ENCODE results near the gene NEK1. TPM values are rescaled to one million over a fixed set of nuclear protein-coding genes. Genes with fewer than 3 reads are reported as not detected.

The NEK1 gene
- total RNA-seq, 1 donor from 2014 or later: 4.4 TPM

- no peak for DNase-seq (ENCODE audit: low read depth in 2 of 2)
These were observed 244.6 kb downstream of the NEK1 start for GRCh38 chr4:169367826-169368225.

DNA sequence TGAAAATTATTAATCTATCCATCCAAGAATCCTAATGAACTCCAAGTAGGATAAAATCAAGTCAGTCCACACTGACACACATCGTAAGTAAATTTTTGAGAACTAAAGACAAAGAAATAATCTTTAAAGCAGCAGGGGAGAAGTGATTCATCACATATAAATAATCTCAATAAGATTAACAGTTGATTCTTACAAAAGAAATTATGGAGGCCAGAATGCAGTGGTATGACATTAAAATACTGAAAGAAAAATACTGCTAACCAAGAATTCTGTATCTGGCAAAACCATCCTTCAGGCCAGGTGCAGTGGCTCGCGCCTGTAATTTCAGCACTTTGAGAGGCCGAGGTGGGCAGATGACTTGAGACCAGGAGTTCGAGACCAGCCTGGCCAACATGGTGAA lies 245.6 kb downstream of the NEK1 start:
- no peak for DNase-seq (ENCODE audit: low read depth in 2 of 2)

- DNase-seq (ENCODE audit: low read depth in 2 of 2): no peak
These were observed 249.8 kb downstream of the NEK1 start for GRCh38 chr4:169362607-169363006.

DNA sequence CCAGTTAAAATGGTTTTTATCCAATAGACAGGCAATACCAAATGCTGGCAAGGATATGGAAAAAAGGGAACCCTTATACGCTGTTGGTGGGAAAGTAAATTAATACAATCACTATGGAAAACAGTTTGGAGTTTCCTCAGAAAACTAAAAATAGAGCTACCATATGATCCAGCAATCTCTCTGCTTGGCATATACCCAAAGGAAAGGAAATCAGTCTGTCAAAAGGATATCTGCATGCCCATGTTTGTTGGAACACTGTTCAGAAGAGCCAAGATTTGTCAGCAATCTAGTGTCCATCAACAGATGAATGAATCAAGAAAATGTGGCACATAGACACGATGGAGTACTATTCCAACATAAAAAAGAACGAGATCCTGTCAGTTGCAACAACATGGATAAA lies 250.6 kb downstream of the NEK1 start:
- peak; percentile 77 to 85 for DNase-seq (ENCODE audit: low read depth in 2 of 2)

GRCh38 chr4:169359961-169360360 lies 252.4 kb downstream of the NEK1 start:
- DNase-seq (ENCODE audit: low read depth in 2 of 2): no peak

- no peak for DNase-seq (ENCODE audit: low read depth in 2 of 2)
These were observed 260.0 kb downstream of the NEK1 start for GRCh38 chr4:169352360-169352759.

- peak; percentile 42 to 54 for DNase-seq (ENCODE audit: low read depth in 2 of 2)
These were observed 260.5 kb downstream of the NEK1 start for GRCh38 chr4:169351872-169352271.

DNA sequence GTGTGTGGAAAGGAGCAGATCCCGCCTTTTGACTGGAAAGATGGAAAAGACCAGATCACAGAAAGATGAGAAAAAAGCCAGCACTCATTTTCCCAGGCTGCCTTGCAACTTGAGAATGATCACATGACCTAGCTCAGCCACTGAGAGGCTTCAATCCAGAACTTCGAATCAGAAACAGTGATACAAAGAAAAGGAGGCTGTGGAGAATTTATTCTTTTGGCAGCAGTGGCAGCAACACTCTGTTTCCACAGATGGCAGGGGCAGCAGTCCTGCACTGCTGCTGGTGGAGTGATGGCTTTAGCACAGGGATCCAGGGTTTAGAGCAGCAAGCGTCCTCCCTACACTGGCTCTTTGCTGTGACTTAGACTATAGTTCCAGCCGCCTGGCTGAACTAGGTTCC lies 263.8 kb downstream of the NEK1 start:
- no peak for DNase-seq (ENCODE audit: low read depth in 2 of 2)

- no peak for DNase-seq (ENCODE audit: low read depth in 2 of 2)
These were observed 265.5 kb downstream of the NEK1 start for GRCh38 chr4:169346840-169347239.

GRCh38 chr4:169345316-169345721 lies 267.1 kb downstream of the NEK1 start:
- DNase-seq (ENCODE audit: low read depth in 2 of 2): peak in 1 of 2 donors; percentile 33

Other genes starting within 250 kb of the NEK1 start
- 58.3 and 85.6 TPM in 2 replicates for gene CLCN3, start 8.0 kb upstream of the NEK1 start, total RNA-seq
- 13.3 and 14.9 TPM in 2 replicates for gene HPF1, start 145.4 kb upstream of the NEK1 start, total RNA-seq